Vagina (tissue), 2 donors: ENCODE data around the gene FBXL14. TPM values are rescaled to one million over a fixed set of nuclear protein-coding genes. Genes with fewer than 3 reads are reported as not detected.

Experiments
- DNase-seq, 2 donors: peaks; one replicate each; pipeline ENCODE4 v3.0.0-alpha.2; 2017; ENCODE audit errors: extremely low spot score in 2 of 2
- H3K27ac ChIP-seq: fragments of 200-600 bp; sonication (generic); one replicate; pipeline ENCODE4 v1.5.1; 2019
- H3K27me3 ChIP-seq: fragments of 200-600 bp; sonication (generic); one replicate; pipeline ENCODE4 v1.5.1; 2019
- H3K36me3 ChIP-seq, 2 donors: fragments of 200-600 bp; sonication (generic); one replicate each; pipeline ENCODE4 v1.5.1; 2017 to 2019
- H3K4me1 ChIP-seq: fragments of 200-600 bp; sonication (generic); one replicate; pipeline ENCODE4 v1.5.1; 2019
- H3K4me3 ChIP-seq, 2 donors: fragments of 200-600 bp; sonication (generic); 1 replicate in 1 of 2; 2 replicates in 1 of 2; pipeline ENCODE4 v1.5.1; 2016 to 2019
- H3K9me3 ChIP-seq: fragments of 200-600 bp; sonication (generic); one replicate; pipeline ENCODE4 v1.5.1; 2019
- CTCF ChIP-seq, 3 experiments: fragments of 450-650 bp in 2 of 3; fragments of 200-600 bp in 1 of 3; sonication (generic) in 1 of 3; IDR thresholded peaks; one replicate each; pipeline ENCODE4 v1.5.1; 2017 to 2019; ENCODE audit warnings: antibody characterized with exemption in 3 of 3, mild to moderate bottlenecking in 2 of 3, moderate library complexity in 2 of 3
- POLR2A ChIP-seq, 2 donors: fragments of 450-650 bp; IDR thresholded peaks; one replicate each; pipeline ENCODE4 v1.6.1; 2017; ENCODE audit warnings: antibody characterized with exemption in 2 of 2, mild to moderate bottlenecking in 2 of 2, moderate library complexity in 2 of 2
- POLR2AphosphoS5 ChIP-seq, 2 donors: sonication (generic); formaldehyde crosslinking; IDR thresholded peaks; one replicate each; pipeline ENCODE4 v1.9.0; 2017; ENCODE audit warnings: antibody characterized with exemption in 2 of 2, mild to moderate bottlenecking in 2 of 2, low read depth in 1 of 2; ENCODE audit not compliant: insufficient read depth in 1 of 2
- intact Hi-C: fragments of 100-400 bp; cut with DNase I; formaldehyde crosslinking; loops from one replicate; pipeline ENCODE4 v1.15.1; 2023
- total RNA-seq: library from RNA; depleted of rRNA; stranded (reverse); fragments of >200 nt; gene quantifications from one replicate; pipeline ENCODE4 v1.2.3, GENCODE V29; 2016

FBXL14 gene
- total RNA-seq, 1 donor from 2014 or later, result 15.2 TPM

GRCh38 chr12:1630133-1630826, 35.9 kb upstream of the FBXL14 start:
- no peak for DNase-seq
- Histone ChIP-seq H3K4me3 (peak overlapping the region; percentile 47 to 82), H3K27ac (peak overlapping the region; percentile 22), H3K27me3 (no peaks in the 10 kb centered on the region), H3K36me3 (no peaks in the 10 kb centered on the region), H3K9me3 (no peaks in the 10 kb centered on the region), H3K4me1 (peaks cover 28% of the 10 kb centered on the region)
- TF ChIP-seq CTCF (IDR thresholded peaks at IDR 0.05) (no peak), POLR2A (IDR thresholded peaks at IDR 0.05) (no peak), POLR2AphosphoS5 (IDR thresholded peaks at IDR 0.05; ENCODE audit: insufficient read depth in 1 of 2, low read depth in 1 of 2) (no peak)
- intact Hi-C loops, result no loop called here

- TF ChIP-seq CTCF (IDR thresholded peaks at IDR 0.05), result no peak
- no peak for TF ChIP-seq POLR2A (IDR thresholded peaks at IDR 0.05)
- TF ChIP-seq POLR2AphosphoS5 (IDR thresholded peaks at IDR 0.05; ENCODE audit: insufficient read depth in 1 of 2, low read depth in 1 of 2), result no peak
- Histone ChIP-seq H3K4me3 (peak overlapping the region; percentile 47 to 82), H3K27me3 (no peaks in the 10 kb centered on the region), H3K36me3 (no peaks in the 10 kb centered on the region), H3K9me3 (no peaks in the 10 kb centered on the region), H3K4me1 (peaks cover 30% of the 10 kb centered on the region), H3K27ac (peak overlapping the region; percentile 22)
- intact Hi-C loops, result loop anchor here (10.0 kb wide), 1 partner anchor 1295 kb away; no protein-coding TSS in a partner anchor
- DNase-seq, result no peak
These were observed 35.2 kb upstream of the FBXL14 start for GRCh38 chr12:1629338-1630132.

- H3K36me3 ChIP-seq, result no peaks in the 10 kb centered on the region
- peaks cover 30% of the 10 kb centered on the region for H3K4me1 ChIP-seq
- H3K9me3 ChIP-seq, result no peaks in the 10 kb centered on the region
- intact Hi-C loops, result loop anchor here (10.0 kb wide), 1 partner anchor 1296 kb away; no protein-coding TSS in a partner anchor
- TF ChIP-seq POLR2AphosphoS5 (IDR thresholded peaks at IDR 0.05; ENCODE audit: insufficient read depth in 1 of 2, low read depth in 1 of 2), result no peak
- TF ChIP-seq CTCF (IDR thresholded peaks at IDR 0.05), result no peak
- no peak for TF ChIP-seq POLR2A (IDR thresholded peaks at IDR 0.05)
- H3K27ac ChIP-seq, result peak within 1 kb of the TSS; percentile 22
- no peak for DNase-seq
- H3K27me3 ChIP-seq, result no peaks in the 10 kb centered on the region
- peak within 1 kb of the TSS; percentile 47 to 82 for H3K4me3 ChIP-seq
These were observed 34.4 kb upstream of the FBXL14 start, which contains the start of gene WNT5B for GRCh38 chr12:1628666-1629337. Gene WNT5B, plus strand, starts transcription at chr12:1629231. Its CDS starts 2,124 bp downstream, at chr12:1631355.

- no peak overlapping the region for H3K27ac ChIP-seq
- no peaks in the 10 kb centered on the region for H3K36me3 ChIP-seq
- TF ChIP-seq POLR2AphosphoS5 (IDR thresholded peaks at IDR 0.05; ENCODE audit: insufficient read depth in 1 of 2, low read depth in 1 of 2) (no peak), CTCF (IDR thresholded peaks at IDR 0.05) (no peak), POLR2A (IDR thresholded peaks at IDR 0.05) (no peak)
- no peak for DNase-seq
- no peaks in the 10 kb centered on the region for H3K9me3 ChIP-seq
- no peak overlapping the region for H3K4me3 ChIP-seq
- intact Hi-C loops, result loop anchor here (10.0 kb wide), 1 partner anchor 1302 kb away; no protein-coding TSS in a partner anchor
- peaks cover 9% of the 10 kb centered on the region for H3K4me1 ChIP-seq
- H3K27me3 ChIP-seq, result no peaks in the 10 kb centered on the region
These were observed 28.0 kb upstream of the FBXL14 start for GRCh38 chr12:1622406-1622805.
